Esophagus squamous epithelium (tissue), 4 donors: ENCODE results near the gene SNX7.

Source experiments
- POLR2A ChIP-seq, 4 donors: fragments of 450-650 bp; IDR thresholded peaks; one replicate each; pipeline ENCODE4 v1.6.1; 2017; ENCODE audit warnings: antibody characterized with exemption in 4 of 4, mild to moderate bottlenecking in 4 of 4, moderate library complexity in 3 of 4
- TF ChIP-seq, protein P1 (sequence below), 6 experiments: fragments of 450-650 bp in 4 of 6; fragments of 200-600 bp in 2 of 6; sonication (generic) in 2 of 6; IDR thresholded peaks; one replicate each; pipeline ENCODE4 v1.5.1; 2016 to 2019; ENCODE audit warnings: antibody characterized with exemption in 6 of 6, mild to moderate bottlenecking in 4 of 6, moderate library complexity in 4 of 6

DNA sequence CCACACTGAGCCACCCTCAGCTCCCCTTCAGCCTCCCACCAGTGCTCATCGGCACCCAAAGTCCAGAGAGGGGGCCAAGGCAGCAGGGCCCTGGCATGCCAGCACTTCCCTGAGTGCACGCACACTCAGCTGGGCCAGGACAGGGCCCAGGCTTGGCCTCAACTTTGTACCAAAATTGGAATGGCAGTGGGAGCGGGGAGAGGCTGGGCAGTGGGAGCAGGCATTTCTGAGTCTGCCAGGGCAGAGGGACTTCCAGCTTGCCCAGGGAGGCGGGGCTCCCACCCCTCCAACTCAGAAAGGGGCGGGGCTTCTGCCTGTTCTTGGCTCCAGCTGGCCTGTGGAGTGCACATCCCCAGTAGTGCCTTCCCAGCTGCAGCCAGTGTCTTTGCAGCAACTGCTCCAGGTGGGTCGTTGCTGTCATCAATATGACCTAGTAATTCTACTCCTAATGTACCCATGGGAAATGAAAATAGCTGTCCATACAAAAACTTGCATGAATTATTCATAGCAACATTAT, 10.3 kb upstream of the SNX7 start:
- TF ChIP-seq, protein P1, sequence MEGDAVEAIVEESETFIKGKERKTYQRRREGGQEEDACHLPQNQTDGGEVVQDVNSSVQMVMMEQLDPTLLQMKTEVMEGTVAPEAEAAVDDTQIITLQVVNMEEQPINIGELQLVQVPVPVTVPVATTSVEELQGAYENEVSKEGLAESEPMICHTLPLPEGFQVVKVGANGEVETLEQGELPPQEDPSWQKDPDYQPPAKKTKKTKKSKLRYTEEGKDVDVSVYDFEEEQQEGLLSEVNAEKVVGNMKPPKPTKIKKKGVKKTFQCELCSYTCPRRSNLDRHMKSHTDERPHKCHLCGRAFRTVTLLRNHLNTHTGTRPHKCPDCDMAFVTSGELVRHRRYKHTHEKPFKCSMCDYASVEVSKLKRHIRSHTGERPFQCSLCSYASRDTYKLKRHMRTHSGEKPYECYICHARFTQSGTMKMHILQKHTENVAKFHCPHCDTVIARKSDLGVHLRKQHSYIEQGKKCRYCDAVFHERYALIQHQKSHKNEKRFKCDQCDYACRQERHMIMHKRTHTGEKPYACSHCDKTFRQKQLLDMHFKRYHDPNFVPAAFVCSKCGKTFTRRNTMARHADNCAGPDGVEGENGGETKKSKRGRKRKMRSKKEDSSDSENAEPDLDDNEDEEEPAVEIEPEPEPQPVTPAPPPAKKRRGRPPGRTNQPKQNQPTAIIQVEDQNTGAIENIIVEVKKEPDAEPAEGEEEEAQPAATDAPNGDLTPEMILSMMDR (IDR thresholded peaks at IDR 0.05): no peak
- no peak for TF ChIP-seq POLR2A (IDR thresholded peaks at IDR 0.05)
